Hippocampal formation (tissue), 2 donors: Measurements from ENCODE around the gene TMPRSS2.

Experiments used
- DNase-seq, 2 donors: peaks; one replicate each; lab custom pipeline; 2025; lab: John Stamatoyannopoulos, UW

TMPRSS2 gene

GRCh38 chr21:41507521-41508414, at the start of gene TMPRSS2:
TSS of gene TMPRSS2 (minus strand) at chr21:41508158. CDS start at chr21:41498133, 10,025 bp downstream.
- no peak for DNase-seq

GRCh38 chr21:41555057-41555456, 47.1 kb upstream of the TMPRSS2 start:
- DNase-seq: no peak

DNA sequence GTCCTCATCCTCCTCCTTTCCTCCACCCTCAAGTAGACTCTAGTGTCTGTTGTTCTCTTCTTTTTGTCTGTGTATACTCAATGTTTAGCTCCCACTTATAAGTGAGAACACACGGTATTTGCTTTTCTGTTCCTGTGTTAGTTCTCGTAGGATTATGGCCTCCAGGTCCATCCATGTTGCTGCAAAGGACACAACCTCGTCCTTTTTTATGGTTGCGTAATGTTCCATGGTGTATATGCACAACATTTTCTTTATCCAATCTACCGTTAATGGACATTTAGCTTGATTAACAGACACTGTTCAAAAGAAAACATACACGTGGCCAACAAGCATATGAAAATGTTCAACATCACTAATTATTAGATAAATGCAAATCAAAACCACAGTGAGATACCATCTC, 44.3 kb upstream of the TMPRSS2 start:
- DNase-seq: no peak

- no peak for DNase-seq
Measured at GRCh38 chr21:41548781-41549180, 40.8 kb upstream of the TMPRSS2 start.

GRCh38 chr21:41547111-41547510, 39.2 kb upstream of the TMPRSS2 start:
- DNase-seq: no peak

GRCh38 chr21:41545500-41546359, 37.8 kb upstream of the TMPRSS2 start:
- DNase-seq: no peak

GRCh38 chr21:41542727-41543126, 34.8 kb upstream of the TMPRSS2 start:
- DNase-seq: no peak

DNA sequence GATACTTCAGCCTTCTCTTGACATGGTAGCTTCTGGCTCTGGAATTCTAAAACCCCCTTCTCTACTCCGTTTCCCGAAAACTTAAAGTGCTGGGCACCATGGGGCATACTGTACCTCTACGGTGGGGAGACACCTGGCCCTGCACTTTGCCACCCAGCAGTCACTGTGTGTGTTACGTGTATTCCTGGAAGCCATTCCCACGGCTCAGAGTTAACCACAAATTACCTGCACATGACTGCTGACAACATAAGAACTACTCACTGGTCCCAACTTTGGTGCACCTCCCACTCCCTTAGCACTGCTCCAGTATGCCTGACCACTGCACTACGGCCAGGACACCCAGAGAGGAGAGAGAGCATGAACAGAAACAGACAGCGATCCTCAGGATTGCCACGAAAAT, 29.4 kb upstream of the TMPRSS2 start:
- no peak for DNase-seq

- no peak for DNase-seq
Measured at GRCh38 chr21:41536827-41537103, 28.8 kb upstream of the TMPRSS2 start.

- no peak for DNase-seq
Measured at GRCh38 chr21:41536076-41536826, 28.3 kb upstream of the TMPRSS2 start.

GRCh38 chr21:41530366-41530765, 22.4 kb upstream of the TMPRSS2 start:
- no peak for DNase-seq

GRCh38 chr21:41529769-41530168, 21.8 kb upstream of the TMPRSS2 start:
- DNase-seq: no peak

DNA sequence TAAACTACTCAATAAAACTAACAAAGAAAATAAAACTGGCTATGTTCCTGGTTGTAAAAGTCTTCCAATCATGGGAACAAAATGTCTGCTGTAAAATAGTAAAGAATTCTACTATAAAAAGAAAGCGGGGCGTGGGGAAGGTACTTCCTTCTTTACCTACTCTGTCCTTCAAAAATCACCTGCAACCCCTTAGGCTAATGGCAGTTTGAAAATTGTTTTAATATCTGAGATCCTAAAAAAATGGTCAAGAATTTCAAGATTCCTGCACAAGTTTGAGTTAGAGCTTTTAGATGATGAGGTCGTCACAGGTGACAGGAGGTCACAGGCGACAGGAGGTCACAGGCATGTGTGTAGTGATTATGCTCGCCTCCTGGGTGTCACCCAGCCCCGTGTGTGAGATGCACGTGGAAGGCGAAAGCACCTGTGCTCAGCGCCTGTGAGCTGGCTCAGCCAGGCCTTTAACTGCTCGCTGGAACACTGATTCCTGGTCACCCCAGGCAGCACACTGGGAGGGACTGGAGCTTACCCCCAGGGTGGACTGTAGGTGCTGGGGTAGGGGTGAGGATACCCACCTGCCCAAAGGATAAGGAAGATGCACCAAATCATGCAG, 18.6 kb upstream of the TMPRSS2 start:
- DNase-seq: no peak

DNA sequence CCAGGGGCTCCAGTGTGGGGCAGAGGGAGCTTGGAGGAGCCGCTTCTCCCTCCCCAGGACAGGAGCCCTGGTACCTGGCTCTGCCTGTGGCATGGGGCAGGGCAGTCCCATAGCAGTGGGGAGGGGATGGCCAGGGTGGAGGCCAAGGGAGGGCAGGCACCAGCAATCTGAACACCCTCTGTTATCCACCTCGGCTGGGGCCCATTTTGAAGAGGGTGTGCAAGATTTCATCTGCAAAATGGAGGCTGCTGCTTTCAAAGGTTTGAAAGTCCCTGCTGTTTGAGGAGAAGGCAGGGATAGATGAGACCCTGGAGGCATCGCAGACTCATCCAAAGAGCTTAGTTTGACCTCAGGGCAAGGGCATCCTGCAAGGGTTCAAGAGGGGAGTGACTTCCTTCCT, 15.2 kb upstream of the TMPRSS2 start:
- no peak for DNase-seq

- no peak for DNase-seq
Measured at GRCh38 chr21:41521489-41522027, 13.6 kb upstream of the TMPRSS2 start.

GRCh38 chr21:41520560-41521442, 12.8 kb upstream of the TMPRSS2 start:
- no peak for DNase-seq

DNA sequence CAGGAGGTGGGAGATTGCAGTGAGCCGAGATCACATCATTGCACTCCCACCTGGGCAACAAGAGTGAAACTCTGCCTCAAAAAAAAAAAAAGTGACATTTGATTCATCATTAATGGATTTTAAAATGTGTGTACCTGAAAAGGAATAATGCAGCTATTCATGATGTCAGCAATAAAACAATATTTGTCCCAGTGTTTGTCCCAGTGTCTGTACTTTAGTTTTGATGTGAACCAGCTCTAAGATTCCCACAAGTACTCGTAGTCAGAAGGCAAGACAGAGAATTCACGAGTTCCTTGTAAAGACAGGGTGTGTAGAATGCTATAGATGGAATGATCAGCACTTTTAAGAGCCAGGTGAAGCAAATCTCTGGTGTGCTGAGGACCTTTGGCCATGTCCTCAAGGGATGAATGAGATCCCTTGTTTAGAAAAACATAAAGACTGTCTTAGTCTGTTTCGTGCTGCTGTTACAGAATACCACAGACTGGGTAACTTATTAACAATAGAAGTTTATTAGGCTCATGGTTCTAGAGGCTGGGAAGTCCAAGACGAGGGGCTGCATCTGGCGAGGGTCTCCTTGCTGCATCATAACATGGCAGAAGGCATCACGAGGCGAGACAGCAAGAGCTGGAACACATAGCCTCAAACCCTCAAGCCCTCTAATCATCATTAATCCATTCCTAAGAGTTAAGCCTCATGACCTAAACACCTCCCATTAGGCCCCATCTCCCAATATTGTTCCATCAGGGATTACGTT, 12.0 kb upstream of the TMPRSS2 start:
- no peak for DNase-seq

GRCh38 chr21:41518757-41519156, 10.8 kb upstream of the TMPRSS2 start:
- DNase-seq: no peak

- no peak for DNase-seq
Measured at GRCh38 chr21:41511858-41512257, 3.9 kb upstream of the TMPRSS2 start.

- DNase-seq: no peak
Measured at GRCh38 chr21:41510500-41510899, 2.5 kb upstream of the TMPRSS2 start.
